Stimulated activated CD4-positive, alpha-beta T cell treated with anti-CD3 and anti-CD28 coated beads, Interleukin-4, amount 100 ng/mL, for 1 hour (primary cell): ENCODE data around the gene BCL6B.
"Not testable (repeated sequence)": the region's sequence is repeated elsewhere in the genome, so short reads cannot be mapped to it uniquely, and the experiment has no call there.

ENCODE experiments used
- DNase-seq: peaks from one replicate; pipeline ENCODE4 v3.0.0-alpha.2; 2020

The BCL6B gene

GRCh38 chr17:7022781-7023571 is at the start of gene BCL6B:
Gene BCL6B (plus strand): TSS chr17:7023050. CDS start chr17:7023672, 622 bp downstream.
- DNase-seq, result no peak

GRCh38 chr17:6979440-6979839 is 43.4 kb upstream of the BCL6B start:
- not testable (repeated sequence) for DNase-seq

GRCh38 chr17:6981426-6981825 is 41.4 kb upstream of the BCL6B start:
- DNase-seq, result no peak

- no peak for DNase-seq
These were observed 37.6 kb upstream of the BCL6B start for GRCh38 chr17:6985266-6985665.

GRCh38 chr17:6986676-6987075 is 36.2 kb upstream of the BCL6B start:
- DNase-seq, result no peak

GRCh38 chr17:6989779-6990178 is 33.1 kb upstream of the BCL6B start:
- no peak for DNase-seq

GRCh38 chr17:6993613-6994056 is 29.2 kb upstream of the BCL6B start:
- DNase-seq, result not testable (repeated sequence)

GRCh38 chr17:6994118-6994598 is 28.7 kb upstream of the BCL6B start:
- no peak for DNase-seq

- DNase-seq, result no peak
These were observed 28.1 kb upstream of the BCL6B start for GRCh38 chr17:6994666-6995256.

GRCh38 chr17:6995500-6996255 is 27.2 kb upstream of the BCL6B start, which contains the start of gene ALOX12:
Gene ALOX12 (plus strand): TSS chr17:6996049. CDS start chr17:6996118, 69 bp downstream.
- no peak for DNase-seq

GRCh38 chr17:6996256-6997011 is 26.4 kb upstream of the BCL6B start:
- DNase-seq, result no peak

- no peak for DNase-seq
These were observed 25.7 kb upstream of the BCL6B start for GRCh38 chr17:6997171-6997570.

GRCh38 chr17:6998855-6999508 is 23.9 kb upstream of the BCL6B start:
- DNase-seq, result no peak

- DNase-seq, result peak; percentile 50
These were observed 21.4 kb upstream of the BCL6B start for GRCh38 chr17:7001318-7001961.

- no peak for DNase-seq
These were observed 20.4 kb upstream of the BCL6B start for GRCh38 chr17:7002288-7003047.

GRCh38 chr17:7003745-7004144 is 19.1 kb upstream of the BCL6B start:
- no peak for DNase-seq

GRCh38 chr17:7004398-7005253 is 18.2 kb upstream of the BCL6B start:
- no peak for DNase-seq

GRCh38 chr17:7005716-7006115 is 17.1 kb upstream of the BCL6B start:
- no peak for DNase-seq

GRCh38 chr17:7007143-7007542 is 15.7 kb upstream of the BCL6B start:
- no peak for DNase-seq

- DNase-seq, result no peak
These were observed 12.3 kb upstream of the BCL6B start for GRCh38 chr17:7010523-7010922.
